ENCODE results near the gene SLC11A1.

Gene SLC11A1

GRCh38 chr2:218394298-218395089 lies 12.4 kb downstream of the SLC11A1 start:
- no peak for DNase-seq (ENCODE audit: low spot score)

GRCh38 chr2:218395090-218395444 lies 13.0 kb downstream of the SLC11A1 start:
- no peak for DNase-seq (ENCODE audit: low spot score)

GRCh38 chr2:218395456-218395825 lies 13.4 kb downstream of the SLC11A1 start:
- DNase-seq (ENCODE audit: low spot score), result no peak

GRCh38 chr2:218395826-218396687 lies 14.0 kb downstream of the SLC11A1 start:
- DNase-seq (ENCODE audit: low spot score), result peak; percentile 84

GRCh38 chr2:218396688-218397462 lies 14.8 kb downstream of the SLC11A1 start:
- peak; percentile 31 for DNase-seq (ENCODE audit: low spot score)

- no peak for DNase-seq (ENCODE audit: low spot score)
These were observed 15.4 kb downstream of the SLC11A1 start for GRCh38 chr2:218397463-218397819.

- peak; percentile 52 for DNase-seq (ENCODE audit: low spot score)
These were observed 15.9 kb downstream of the SLC11A1 start for GRCh38 chr2:218397820-218398436.

- peak; percentile 44 for DNase-seq (ENCODE audit: low spot score)
These were observed 16.6 kb downstream of the SLC11A1 start for GRCh38 chr2:218398437-218399390.

- DNase-seq (ENCODE audit: low spot score), result peak; percentile 90
These were observed 17.5 kb downstream of the SLC11A1 start, which contains the start of gene CTDSP1 for GRCh38 chr2:218399391-218400166. Gene CTDSP1, plus strand, starts transcription at chr2:218399868. Its CDS starts 223 bp downstream, at chr2:218400091.

- DNase-seq (ENCODE audit: low spot score), result peak; percentile 14
These were observed 18.3 kb downstream of the SLC11A1 start for GRCh38 chr2:218400167-218400929.

GRCh38 chr2:218400930-218401881 lies 19.1 kb downstream of the SLC11A1 start:
- DNase-seq (ENCODE audit: low spot score), result no peak

- no peak for DNase-seq (ENCODE audit: low spot score)
These were observed 19.8 kb downstream of the SLC11A1 start for GRCh38 chr2:218401890-218402289.

GRCh38 chr2:218402491-218402901 lies 20.4 kb downstream of the SLC11A1 start:
- no peak for DNase-seq (ENCODE audit: low spot score)

- DNase-seq (ENCODE audit: low spot score), result no peak
These were observed 20.9 kb downstream of the SLC11A1 start for GRCh38 chr2:218402911-218403411.

- no peak for DNase-seq (ENCODE audit: low spot score)
These were observed 21.7 kb downstream of the SLC11A1 start for GRCh38 chr2:218403810-218404209.

GRCh38 chr2:218404351-218405085 lies 22.4 kb downstream of the SLC11A1 start:
- DNase-seq (ENCODE audit: low spot score), result no peak

Data from kidney capillary endothelial cell (primary cell).